ENCODE data around the gene CYFIP1. TPM values are rescaled to one million over a fixed set of nuclear protein-coding genes. Genes with fewer than 3 reads are reported as not detected.

The CYFIP1 gene
- total and polyA plus RNA-seq, 10 of the 15 experiments (the other 5 are each of a cell fraction or from before 2014, with no cell fraction given): 3.5 to 46.2 (median 28.3) TPM

GRCh38 chr15:22889146-22889818 lies 90.9 kb downstream of the CYFIP1 start:
- ChIA-PET SMC1A (ENCODE audit: uncharacterized antibody, unreplicated experiment) (no interaction called here), CTCF (no interaction called here), RAD21 (ENCODE audit: unreplicated experiment) (no interaction called here), POLR2A (no interaction called here)
- no peak overlapping the region for H3K27ac ChIP-seq (ENCODE audit: control insufficient read depth, insufficient read depth)
- 84% methylated on average over 14 of the region's 14 CpGs for WGBS (ENCODE audit: insufficient coverage, insufficient replicate concordance, low lambda C conversion rate, missing lambda C conversion rate)
- H3K4me1 ChIP-seq (ENCODE audit: control insufficient read depth, insufficient read depth, low read length): no peaks in the 10 kb centered on the region
- peaks cover 4 to 13% of the 10 kb centered on the region in 2 experiments; a peak in 2 of 4 replicates for H3K36me3 ChIP-seq (ENCODE audit: control insufficient read depth in 2 of 2, insufficient read depth in 2 of 2, low read length in 1 of 2)
- no peak for FAIRE-seq
- H2AFZ ChIP-seq (ENCODE audit: control insufficient read depth, low read depth, low read length): no peak overlapping the region
- H3K4me3 ChIP-seq: no peak overlapping the region
- no peaks in the 10 kb centered on the region for H4K20me1 ChIP-seq (ENCODE audit: control insufficient read depth, insufficient read depth)
- H3K9ac ChIP-seq (ENCODE audit: control insufficient read depth, insufficient read depth, low read length): no peak overlapping the region
- no peaks in the 10 kb centered on the region for H3K27me3 ChIP-seq (replicated peaks in 1 of 2; ENCODE audit: control insufficient read depth in 2 of 2, insufficient read depth in 2 of 2, low read length in 1 of 2)
- no peak for ATAC-seq
- H3K4me2 ChIP-seq (ENCODE audit: control insufficient read depth, insufficient read depth): no peak overlapping the region
- no peak for DNase-seq (ENCODE audit: low read depth, low spot score)
- intact Hi-C loops (cut with micrococcal nuclease; ENCODE audit: unreplicated experiment) (no loop called here), in situ Hi-C loops (cut with MboI) (no loop called here)
- no TSS peak for BruUV-seq (replicated peaks)
- no peaks in the 10 kb centered on the region for H3K79me2 ChIP-seq (ENCODE audit: control insufficient read depth, insufficient read depth, low read length)
- H3K9me3 ChIP-seq (replicated peaks; ENCODE audit: control insufficient read depth, insufficient read depth, low read length): no peaks in the 10 kb centered on the region
- TF ChIP-seq FOS (IDR thresholded peaks at IDR 0.05; ENCODE audit: borderline replicate concordance, extremely low read depth, insufficient read length) (no peak), CREM (IDR thresholded peaks at IDR 0.05; ENCODE audit: low read depth) (no peak), STAT3 (IDR thresholded peaks at IDR 0.05; ENCODE audit: low read depth, low read length) (no peak), PAX8 (IDR thresholded peaks at IDR 0.05) (no peak), POLR2A (IDR thresholded peaks at IDR 0.05; ENCODE audit: low read depth, low read length) (no peak), FOXM1 (IDR thresholded peaks at IDR 0.05; ENCODE audit: low read depth, low read length) (no peak), BRCA1 (IDR thresholded peaks at IDR 0.05; ENCODE audit: low read depth, low read length) (no peak), RUNX3 (IDR thresholded peaks at IDR 0.05; ENCODE audit: low read length) (no peak)

GRCh38 chr15:22888120-22888859 lies 91.9 kb downstream of the CYFIP1 start:
- Histone ChIP-seq H3K79me2 (ENCODE audit: control insufficient read depth, insufficient read depth, low read length) (no peaks in the 10 kb centered on the region), H3K27ac (ENCODE audit: control insufficient read depth, insufficient read depth) (no peak overlapping the region), H3K9ac (ENCODE audit: control insufficient read depth, insufficient read depth, low read length) (no peak overlapping the region), H3K4me2 (ENCODE audit: control insufficient read depth, insufficient read depth) (no peak overlapping the region), H3K36me3 (ENCODE audit: control insufficient read depth in 2 of 2, insufficient read depth in 2 of 2, low read length in 1 of 2) (peaks cover 4 to 6% of the 10 kb centered on the region in 2 experiments; a peak in 2 of 4 replicates), H3K27me3 (replicated peaks in 1 of 2; ENCODE audit: control insufficient read depth in 2 of 2, insufficient read depth in 2 of 2, low read length in 1 of 2) (no peaks in the 10 kb centered on the region), H3K4me1 (ENCODE audit: control insufficient read depth, insufficient read depth, low read length) (no peaks in the 10 kb centered on the region), H4K20me1 (ENCODE audit: control insufficient read depth, insufficient read depth) (no peaks in the 10 kb centered on the region), H2AFZ (ENCODE audit: control insufficient read depth, low read depth, low read length) (no peak overlapping the region), H3K4me3 (no peak overlapping the region), H3K9me3 (replicated peaks; ENCODE audit: control insufficient read depth, insufficient read depth, low read length) (no peaks in the 10 kb centered on the region)
- BruUV-seq (replicated peaks): no TSS peak
- no peak for ATAC-seq
- DNase-seq (ENCODE audit: low read depth, low spot score): no peak
- ChIA-PET CTCF (interaction anchor here (0.7 kb wide), 1 partner anchor 77 kb away, joined by 3 read pairs; no protein-coding TSS in a partner anchor), RAD21 (ENCODE audit: unreplicated experiment) (no interaction called here), POLR2A (no interaction called here), SMC1A (ENCODE audit: uncharacterized antibody, unreplicated experiment) (no interaction called here)
- intact Hi-C loops (cut with micrococcal nuclease; ENCODE audit: unreplicated experiment): no loop called here
- no peak for FAIRE-seq
- in situ Hi-C loops (cut with MboI): no loop called here
- WGBS (ENCODE audit: insufficient coverage, insufficient replicate concordance, low lambda C conversion rate, missing lambda C conversion rate): 94% methylated on average over 9 of the region's 9 CpGs
- no peak for TF ChIP-seq ZBTB4 (CRISPR knock-in tag; IDR thresholded peaks at IDR 0.05)
- no peak for TF ChIP-seq TCF12 (IDR thresholded peaks at IDR 0.05; ENCODE audit: low read depth, low read length)
- TF ChIP-seq ZNF622 (IDR thresholded peaks at IDR 0.05): no peak
- no peak for TF ChIP-seq MTA3 (IDR thresholded peaks at IDR 0.05; ENCODE audit: borderline replicate concordance, low read length)
- TF ChIP-seq SIN3A (IDR thresholded peaks at IDR 0.05; ENCODE audit: low read depth, low read length): no peak
- no peak for TF ChIP-seq TARDBP (IDR thresholded peaks at IDR 0.05; ENCODE audit: borderline replicate concordance)
- TF ChIP-seq YY1 (IDR thresholded peaks at IDR 0.05; ENCODE audit: low read depth, low read length): no peak
- no peak for TF ChIP-seq NR2C2 (IDR thresholded peaks at IDR 0.05; ENCODE audit: borderline replicate concordance, control insufficient read depth, insufficient read length, low read depth)
- no peak for TF ChIP-seq BMI1 (IDR thresholded peaks at IDR 0.05; ENCODE audit: borderline replicate concordance)

Measured in GM12878 (cell line).